Bronchial epithelial cell (primary cell): ENCODE data around the gene PFN1. TPM values are rescaled to one million over a fixed set of nuclear protein-coding genes. Genes with fewer than 3 reads are reported as not detected.

Experiments used
- DNase-seq: peaks from one replicate; pipeline ENCODE4 v3.0.0-alpha.2; 2010; ENCODE audit warnings: low read depth
- FAIRE-seq: peaks from 2 replicates; lab custom pipeline; 2011; peaks lifted over from hg19 to GRCh38; lab: Jason Lieb, UNC
- H3K27me3 ChIP-seq: 2 replicates; pipeline ENCODE4 v1.5.1; 2011; ENCODE audit warnings: low read length; ENCODE audit not compliant: control insufficient read depth, insufficient read depth
- H3K36me3 ChIP-seq: 2 replicates; pipeline ENCODE4 v1.5.1; 2011; ENCODE audit warnings: low read length; ENCODE audit not compliant: control insufficient read depth, insufficient read depth
- H3K4me3 ChIP-seq: 2 replicates; pipeline ENCODE4 v1.5.1; 2011; ENCODE audit warnings: mild to moderate bottlenecking, low read depth, low read length, control low read depth
- CTCF ChIP-seq: IDR thresholded peaks from 2 replicates; pipeline ENCODE4 v1.5.1; 2011; ENCODE audit warnings: mild to moderate bottlenecking, moderate library complexity, low read length, control low read depth, inconsistent platforms; ENCODE audit not compliant: insufficient read depth, severe bottlenecking
- total RNA-seq: library from RNA; depleted of rRNA; stranded (reverse); fragments of >200 nt; gene quantifications from 2 replicates; pipeline ENCODE4 v1.2.1, GENCODE V29; 2014

PFN1 gene
- total RNA-seq, 1 donor from 2014 or later, result 440 TPM

- Histone ChIP-seq H3K4me3 (peak overlapping the region; percentile 99), H3K36me3 (peaks cover 7% of the 10 kb centered on the region), H3K27me3 (no peaks in the 10 kb centered on the region)
- FAIRE-seq (no peak), DNase-seq (peak; percentile 58)
- no peak for TF ChIP-seq CTCF
Observed at GRCh38 chr17:4949321-4950074, 1.2 kb upstream of the PFN1 start.

- H3K36me3 ChIP-seq, result peaks cover 8% of the 10 kb centered on the region
- H3K4me3 ChIP-seq, result peak overlapping the region; percentile 99
- no peak for TF ChIP-seq CTCF
- FAIRE-seq (no peak), DNase-seq (peak; percentile 76)
- no peaks in the 10 kb centered on the region for H3K27me3 ChIP-seq
Observed at GRCh38 chr17:4948931-4949320, 596 bp upstream of the PFN1 start.

GRCh38 chr17:4947411-4948165, 742 bp downstream of the PFN1 start:
- DNase-seq (no peak), FAIRE-seq (no peak)
- Histone ChIP-seq H3K27me3 (no peaks in the 10 kb centered on the region), H3K36me3 (peaks cover 13% of the 10 kb centered on the region), H3K4me3 (peak overlapping the region; percentile 99)
- TF ChIP-seq CTCF, result no peak

- H3K36me3 ChIP-seq, result peaks cover 14% of the 10 kb centered on the region
- no peak for TF ChIP-seq CTCF
- H3K4me3 ChIP-seq, result peak overlapping the region; percentile 99
- no peak for DNase-seq
- no peak for FAIRE-seq
- H3K27me3 ChIP-seq, result no peaks in the 10 kb centered on the region
Observed at GRCh38 chr17:4947010-4947410, 1.3 kb downstream of the PFN1 start.

- H3K36me3 ChIP-seq, result peaks cover 16% of the 10 kb centered on the region
- no peaks in the 10 kb centered on the region for H3K27me3 ChIP-seq
- H3K4me3 ChIP-seq, result peak overlapping the region; percentile 99
- FAIRE-seq (peak; percentile 18), DNase-seq (no peak)
- TF ChIP-seq CTCF, result no peak
Observed at GRCh38 chr17:4946312-4946976, 1.9 kb downstream of the PFN1 start.
